Sciatic nerve (tissue), 2 donors: ENCODE data around the gene CERCAM. TPM values are rescaled to one million over a fixed set of nuclear protein-coding genes. Genes with fewer than 3 reads are reported as not detected.
"Not testable (repeated sequence)": the region's sequence is repeated elsewhere in the genome, so short reads cannot be mapped to it uniquely, and the experiment has no call there.

Experiments used
- ATAC-seq: fragments of 200-7000 bp; cut with Tn5 transposase; one replicate; pipeline ENCODE4 v1.9.1; 2020; ENCODE audit warnings: mild to moderate bottlenecking, moderate library complexity
- DNase-seq: peaks from one replicate; pipeline ENCODE4 v3.0.0-alpha.2; 2020; ENCODE audit warnings: low spot score
- intact Hi-C: fragments of 100-400 bp; cut with DNase I; formaldehyde crosslinking; loops from one replicate; pipeline ENCODE4 v1.14.2; 2022
- total RNA-seq: library from RNA; stranded (reverse); fragmentation: NEBNext Ultra II Directional; extraction: Animal tissue kit (Norgen Biotek cat#: 25700); gene quantifications from one replicate; pipeline ENCODE4 v1.2.1, GENCODE V29; 2021
- donor health status: DM: no; HTN: no; CAD: no.
- donor health status: DM: no; HTN: no; CAD: no.

Gene CERCAM
- total RNA-seq, 1 donor from 2014 or later, result 41.7 TPM

- DNase-seq, result no peak
- ATAC-seq, result no peak
- intact Hi-C loops, result no loop called here
Observed at GRCh38 chr9:128392302-128393144, 28.1 kb upstream of the CERCAM start.

- no peak for ATAC-seq
- intact Hi-C loops, result no loop called here
- DNase-seq, result no peak
Observed at GRCh38 chr9:128393145-128393775, 27.4 kb upstream of the CERCAM start.

GRCh38 chr9:128393970-128394369, 26.7 kb upstream of the CERCAM start:
- intact Hi-C loops, result no loop called here
- DNase-seq, result no peak
- no peak for ATAC-seq

GRCh38 chr9:128394379-128395168, 26.1 kb upstream of the CERCAM start:
- no peak for ATAC-seq
- DNase-seq, result no peak
- intact Hi-C loops, result no loop called here

GRCh38 chr9:128396970-128397613, 23.6 kb upstream of the CERCAM start:
- DNase-seq (no peak), ATAC-seq (peak; percentile 60)
- intact Hi-C loops, result no loop called here

- DNase-seq (no peak), ATAC-seq (peak; percentile 28)
- intact Hi-C loops, result no loop called here
Observed at GRCh38 chr9:128397831-128398230, 22.8 kb upstream of the CERCAM start.

- DNase-seq, result no peak
- intact Hi-C loops, result no loop called here
- no peak for ATAC-seq
Observed at GRCh38 chr9:128399861-128400260, 20.8 kb upstream of the CERCAM start.

GRCh38 chr9:128404560-128404959, 16.1 kb upstream of the CERCAM start:
- DNase-seq, result no peak
- intact Hi-C loops, result no loop called here
- no peak for ATAC-seq

- DNase-seq, result no peak
- peak; percentile 45 for ATAC-seq
- intact Hi-C loops, result no loop called here
Observed at GRCh38 chr9:128405077-128405779, 15.4 kb upstream of the CERCAM start.

- intact Hi-C loops, result no loop called here
- DNase-seq (no peak), ATAC-seq (no peak)
Observed at GRCh38 chr9:128405780-128406171, 14.9 kb upstream of the CERCAM start.

GRCh38 chr9:128406848-128407391, 13.7 kb upstream of the CERCAM start:
- ATAC-seq, result no peak
- intact Hi-C loops, result no loop called here

GRCh38 chr9:128408963-128409431, 11.7 kb upstream of the CERCAM start:
- no peak for ATAC-seq
- DNase-seq, result no peak
- intact Hi-C loops, result no loop called here

More at GRCh38 chr9:128406848-128407391, 13.7 kb upstream of the CERCAM start:
- no peak for DNase-seq

- intact Hi-C loops, result no loop called here
- DNase-seq, result no peak
- ATAC-seq, result no peak
Observed at GRCh38 chr9:128409450-128409849, 11.2 kb upstream of the CERCAM start.

GRCh38 chr9:128409978-128410377, 10.7 kb upstream of the CERCAM start:
- ATAC-seq (peak; percentile 23), DNase-seq (no peak)
- intact Hi-C loops, result no loop called here

GRCh38 chr9:128411364-128412119, 9.1 kb upstream of the CERCAM start:
- ATAC-seq (no peak), DNase-seq (no peak)
- intact Hi-C loops, result no loop called here

GRCh38 chr9:128412120-128412790, 8.4 kb upstream of the CERCAM start:
- intact Hi-C loops, result no loop called here
- ATAC-seq, result no peak

GRCh38 chr9:128413728-128414127, 6.9 kb upstream of the CERCAM start:
- intact Hi-C loops, DNase-seq, ATAC-seq: not testable (repeated sequence)

More at GRCh38 chr9:128412120-128412790, 8.4 kb upstream of the CERCAM start:
- DNase-seq, result no peak
